Inflammatory macrophage (primary cell): ENCODE measurements around the gene MTURN.
"Not testable (repeated sequence)": the region's sequence is repeated elsewhere in the genome, so short reads cannot be mapped to it uniquely, and the experiment has no call there.

Experiments used
- DNase-seq, 2 donors: peaks; one replicate each; pipeline ENCODE4 v3.0.0-alpha.2; 2020 to 2022

MTURN gene

DNA sequence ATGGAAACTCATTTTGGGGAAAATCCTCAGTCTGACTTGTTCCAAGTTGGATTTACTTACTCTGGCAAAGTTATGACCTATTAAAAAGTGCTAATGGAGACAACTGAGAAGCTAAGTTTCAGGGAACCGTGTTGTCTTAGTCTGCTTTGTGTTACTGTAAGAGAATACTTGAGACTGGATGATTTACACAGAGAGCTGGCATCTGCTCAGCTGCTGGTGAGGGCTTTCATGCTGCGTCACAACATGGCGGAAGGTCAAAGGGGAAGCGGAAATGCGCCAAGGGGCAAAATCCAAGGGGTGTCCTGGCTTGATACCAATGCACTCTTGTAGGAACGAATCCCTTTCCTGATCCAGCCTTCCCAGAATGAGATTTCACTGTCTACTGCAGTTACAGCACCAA lies 46.4 kb downstream of the MTURN start:
- DNase-seq: no peak

DNA sequence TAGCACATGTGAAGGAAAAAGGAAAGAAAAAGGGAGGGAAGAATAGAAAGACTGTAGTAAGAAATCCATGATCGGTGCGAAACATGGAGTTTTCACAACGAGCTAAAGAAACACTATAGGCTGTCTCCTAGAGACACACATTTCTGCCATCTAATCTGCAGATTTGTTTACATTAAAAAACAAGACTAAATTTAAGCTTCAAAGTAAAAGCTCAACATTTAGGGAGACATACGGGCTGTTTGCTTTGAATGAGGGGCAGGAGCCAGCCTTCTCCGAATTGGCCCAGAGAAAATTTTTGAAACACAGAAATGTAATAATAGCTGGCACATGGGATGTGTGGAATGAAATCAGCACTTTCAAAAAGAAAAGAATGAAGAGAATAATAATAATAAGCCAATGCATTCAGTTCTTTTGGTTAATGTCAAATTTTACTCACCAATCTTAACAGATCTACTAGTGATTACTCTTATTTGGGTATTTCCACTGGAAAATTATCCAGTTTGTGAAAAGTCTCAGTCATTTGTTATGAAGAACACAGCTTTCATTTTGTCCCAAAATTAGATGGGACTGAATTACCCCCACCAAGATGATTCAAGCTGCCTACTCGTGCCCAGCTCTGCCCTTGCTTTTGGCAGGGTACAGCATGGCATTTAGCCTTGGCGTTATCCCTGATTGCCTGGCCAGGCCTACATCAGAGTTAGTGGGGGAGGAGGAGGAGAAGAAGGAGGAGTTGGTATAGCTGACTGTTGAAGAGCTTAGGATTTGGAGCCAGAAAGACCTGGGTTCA lies 47.1 kb downstream of the MTURN start:
- no peak for DNase-seq

DNA sequence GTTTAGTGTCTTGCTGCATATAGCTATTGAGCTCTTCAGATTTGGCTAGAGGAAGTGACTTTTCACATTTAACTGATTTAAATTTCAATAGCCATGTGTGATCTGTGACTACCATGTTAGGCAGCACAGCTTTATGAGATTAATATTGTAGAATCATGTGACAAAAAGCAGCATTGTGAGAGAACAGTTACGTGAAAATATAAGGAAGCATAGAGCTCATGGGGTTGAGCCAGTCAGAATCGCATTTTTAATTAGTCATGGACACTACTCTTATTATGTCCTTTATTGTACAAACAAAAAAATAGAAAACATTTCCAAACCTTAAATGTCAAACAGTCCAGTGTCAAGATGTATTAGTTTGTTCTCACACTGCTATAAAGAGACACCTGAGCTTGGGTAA lies 48.0 kb downstream of the MTURN start:
- peak in 1 of 2 donors; percentile 27 for DNase-seq

DNA sequence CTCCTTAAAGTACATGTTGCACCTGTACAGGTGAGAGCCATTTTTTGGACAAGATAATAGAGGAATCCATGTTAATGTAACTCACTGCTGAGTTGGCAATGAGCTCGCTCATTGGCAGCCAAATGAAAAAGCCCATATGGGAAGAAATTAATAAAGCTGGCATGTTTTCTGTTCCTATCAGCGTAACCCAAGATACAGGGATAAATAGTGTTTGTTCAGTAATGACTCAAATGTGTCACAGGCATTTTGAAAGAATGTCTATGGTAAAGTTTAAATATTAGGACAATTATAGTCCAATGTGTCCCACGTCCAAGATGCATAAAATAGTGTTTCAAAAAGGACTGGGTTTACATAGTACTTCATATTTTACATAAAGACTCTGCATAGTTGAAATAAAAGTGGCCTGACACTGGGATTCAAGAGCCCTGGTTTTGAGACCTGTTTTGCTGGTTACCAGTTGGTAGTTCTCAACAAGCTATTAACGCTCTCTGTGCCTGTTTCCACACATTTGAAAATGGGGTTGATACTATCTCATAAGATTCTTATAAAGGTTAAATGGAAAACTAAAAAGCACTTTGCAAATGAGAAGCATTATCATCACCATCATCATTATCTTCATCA lies 49.1 kb downstream of the MTURN start:
- DNase-seq: no peak

DNA sequence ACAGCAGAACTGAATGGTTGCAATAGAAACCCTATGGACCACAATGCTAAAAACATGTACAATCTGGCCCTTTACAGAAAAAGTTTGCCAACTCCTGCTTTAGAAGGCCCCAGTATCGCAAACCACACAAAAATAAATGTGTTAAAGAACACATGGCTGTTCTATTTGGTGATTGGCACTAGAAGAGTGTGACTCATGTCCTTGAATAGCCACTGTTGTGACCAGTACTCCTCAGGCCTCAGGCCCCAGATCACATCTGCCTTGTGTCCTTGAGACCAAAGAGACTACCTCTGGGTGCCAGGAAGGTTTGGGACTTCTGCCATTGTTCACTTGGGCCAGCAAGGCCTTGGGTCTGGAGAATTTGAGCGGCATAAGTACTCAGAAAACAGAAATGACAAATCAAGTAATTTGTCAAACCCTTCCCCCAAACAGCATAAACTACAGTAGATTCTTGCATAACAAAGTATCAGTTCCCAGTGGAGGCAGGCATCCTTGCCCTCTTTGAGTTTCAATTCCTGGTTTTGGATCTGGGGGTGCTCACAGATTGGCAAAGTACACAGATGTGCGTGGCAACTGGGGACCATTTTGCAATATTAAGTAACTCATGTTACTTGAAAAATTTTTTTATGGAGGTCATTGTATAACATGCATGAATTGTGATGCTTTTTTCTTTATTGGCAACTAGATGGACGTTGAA lies 50.2 kb downstream of the MTURN start:
- DNase-seq: peak; percentile 95

DNA sequence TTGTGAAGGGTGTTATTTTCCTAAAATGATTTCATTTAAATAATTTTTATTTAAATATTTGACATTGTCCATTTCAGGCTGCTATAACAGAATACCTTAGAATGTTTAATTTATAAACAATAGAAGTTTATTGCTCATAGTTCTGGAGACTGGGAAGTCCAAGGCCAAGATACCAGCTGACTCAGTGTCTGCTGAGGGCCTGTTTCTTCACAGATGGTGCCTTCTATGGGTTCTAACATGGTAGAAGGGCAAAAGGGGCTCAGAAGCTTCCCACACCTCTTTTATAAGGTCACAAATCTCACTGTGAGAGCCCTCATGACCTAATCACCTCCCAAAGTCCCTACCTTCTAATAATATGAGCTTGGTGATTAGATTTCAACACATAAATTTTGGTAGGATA lies 50.7 kb downstream of the MTURN start:
- DNase-seq: peak in 1 of 2 donors; percentile 65

DNA sequence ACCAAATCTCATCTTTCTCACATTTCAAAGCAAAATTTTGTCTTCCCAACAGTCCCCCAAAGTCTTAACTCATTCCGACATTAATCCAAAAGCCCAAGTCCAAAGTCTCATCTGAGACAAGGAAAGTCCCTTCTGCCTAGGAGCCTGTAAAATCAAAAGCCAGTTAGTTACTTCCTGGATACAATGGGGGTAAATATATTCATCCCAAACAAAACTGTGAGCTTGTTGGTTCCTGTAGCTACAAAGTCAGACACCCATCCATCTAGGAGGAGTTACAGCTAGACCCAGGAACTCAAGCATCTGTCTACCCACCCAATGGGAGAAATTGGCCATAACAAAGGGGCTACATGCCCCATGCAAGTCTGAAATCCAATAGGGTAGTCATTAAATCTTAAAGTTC lies 51.9 kb downstream of the MTURN start:
- no peak for DNase-seq

DNA sequence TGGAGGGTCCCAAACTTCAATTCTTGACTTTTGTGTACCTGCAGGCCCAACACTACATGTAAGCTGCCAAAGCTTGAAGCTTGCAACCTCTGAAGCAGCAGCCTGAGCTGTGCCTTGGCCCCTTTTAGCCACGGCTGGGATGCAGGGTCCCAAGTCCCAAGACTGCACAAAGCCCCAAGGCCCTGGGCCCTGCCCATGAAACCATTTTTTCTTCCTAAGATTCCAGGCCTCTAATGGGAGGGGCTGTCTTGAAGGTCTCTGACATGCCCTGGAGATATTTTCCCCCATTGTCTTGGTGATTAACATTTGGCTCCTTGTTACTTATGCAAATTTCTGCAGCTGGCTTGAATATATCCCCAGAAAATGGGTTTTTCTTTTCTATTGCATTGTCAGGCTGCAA lies 52.7 kb downstream of the MTURN start:
- no peak for DNase-seq

DNA sequence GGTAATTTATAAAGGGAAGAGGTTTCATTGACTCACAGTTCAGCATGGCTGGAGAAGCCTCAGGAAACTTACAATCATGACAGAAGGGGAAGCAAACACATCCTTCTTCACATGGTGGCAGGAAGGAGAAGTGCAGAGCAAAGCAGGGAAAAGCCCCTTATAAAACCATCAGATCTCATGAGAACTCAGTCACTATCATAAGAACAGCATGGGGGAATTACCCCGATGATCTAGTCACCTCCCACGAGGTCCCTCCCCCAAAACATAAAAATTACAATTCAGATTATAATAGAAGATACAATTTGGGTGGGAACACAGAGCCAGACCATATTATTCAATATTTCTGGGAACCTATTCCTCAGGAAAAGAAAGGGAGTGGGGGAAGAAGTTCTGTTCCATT lies 53.6 kb downstream of the MTURN start:
- not testable (repeated sequence) for DNase-seq

DNA sequence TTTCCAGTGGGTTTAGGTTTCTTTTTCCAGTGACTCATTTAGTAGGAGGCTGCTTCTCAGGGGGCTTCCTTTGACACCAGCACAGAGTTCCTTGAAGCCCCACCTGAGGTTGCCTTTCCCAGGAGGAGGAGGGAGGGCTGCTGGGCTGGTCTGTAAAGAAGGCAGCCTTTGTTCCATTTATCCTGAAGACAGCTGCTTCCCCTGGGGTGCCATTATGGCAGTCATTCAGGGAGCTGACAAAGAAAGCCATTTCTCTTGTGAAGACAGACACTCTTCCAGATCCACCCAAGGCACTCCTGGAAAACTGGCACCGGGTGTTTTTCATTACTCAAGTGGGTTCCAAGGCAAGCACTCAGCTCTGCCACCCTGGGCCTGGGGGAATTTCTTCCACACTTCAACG lies 54.0 kb downstream of the MTURN start:
- DNase-seq: no peak

DNA sequence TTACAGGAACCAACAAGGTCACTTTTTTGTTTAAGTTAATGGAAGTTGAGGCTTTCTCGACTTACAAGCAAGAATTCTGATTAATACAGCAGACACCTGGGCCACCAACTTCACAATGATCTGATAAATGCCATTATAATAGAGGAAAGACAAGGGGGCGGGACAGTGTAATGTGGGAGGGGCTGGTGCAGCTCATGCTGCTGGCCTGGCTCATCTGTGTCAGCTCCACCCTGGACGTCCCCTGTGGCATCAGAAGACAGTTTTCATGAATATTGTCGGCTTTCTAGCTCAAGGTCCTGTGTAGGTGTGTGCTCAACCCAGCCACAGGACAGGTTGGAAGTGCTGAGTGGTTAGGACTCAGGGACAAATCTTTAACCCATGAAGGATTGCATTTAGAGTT lies 57.0 kb downstream of the MTURN start:
- DNase-seq: no peak

DNA sequence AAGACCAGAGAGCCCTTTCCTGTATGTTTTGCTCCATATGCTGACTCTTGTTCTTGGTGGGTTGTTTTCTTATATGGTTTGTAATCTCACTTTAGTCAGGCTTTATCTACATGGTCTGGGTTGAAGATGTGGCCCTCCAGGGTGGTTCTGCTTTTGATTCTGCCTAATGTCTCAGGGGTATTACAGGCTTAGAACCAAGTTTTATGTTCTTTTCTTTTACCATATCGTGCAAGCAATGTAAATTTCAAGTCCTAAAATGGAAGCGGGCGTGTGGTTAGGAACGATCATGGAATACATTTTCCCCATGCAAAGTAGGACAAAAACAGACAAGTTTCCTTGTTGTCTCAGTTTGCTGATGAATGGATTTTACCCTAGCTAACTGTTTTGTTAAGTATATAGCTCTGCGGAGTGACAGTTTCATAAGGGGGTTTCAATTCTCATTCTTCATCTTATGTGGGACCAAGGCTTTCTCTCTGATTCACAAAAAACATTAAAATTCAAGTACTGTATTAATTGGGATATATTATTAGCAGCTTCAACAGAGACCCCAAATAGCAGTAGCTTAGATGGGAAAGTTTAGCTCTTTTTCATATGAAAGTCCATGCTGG lies 58.7 kb downstream of the MTURN start:
- no peak for DNase-seq

DNA sequence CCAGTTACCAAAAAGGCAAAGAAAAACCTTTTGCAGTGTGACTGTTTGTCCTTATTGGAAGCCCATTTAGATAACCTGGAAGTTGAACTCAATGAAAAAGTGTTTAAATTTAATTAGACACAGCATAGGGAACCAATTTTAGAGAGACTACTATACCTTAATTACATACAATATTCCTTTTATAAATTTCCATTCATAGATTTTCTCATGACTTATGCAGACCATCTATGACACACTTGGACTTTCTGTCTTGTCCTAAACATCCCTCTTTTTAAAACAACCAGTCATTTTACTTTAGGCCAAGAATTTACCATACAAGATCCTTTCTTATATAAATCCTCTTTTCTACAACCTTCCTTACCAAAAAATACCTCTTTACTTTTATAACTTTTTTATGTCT lies 61.6 kb downstream of the MTURN start:
- no peak for DNase-seq

DNA sequence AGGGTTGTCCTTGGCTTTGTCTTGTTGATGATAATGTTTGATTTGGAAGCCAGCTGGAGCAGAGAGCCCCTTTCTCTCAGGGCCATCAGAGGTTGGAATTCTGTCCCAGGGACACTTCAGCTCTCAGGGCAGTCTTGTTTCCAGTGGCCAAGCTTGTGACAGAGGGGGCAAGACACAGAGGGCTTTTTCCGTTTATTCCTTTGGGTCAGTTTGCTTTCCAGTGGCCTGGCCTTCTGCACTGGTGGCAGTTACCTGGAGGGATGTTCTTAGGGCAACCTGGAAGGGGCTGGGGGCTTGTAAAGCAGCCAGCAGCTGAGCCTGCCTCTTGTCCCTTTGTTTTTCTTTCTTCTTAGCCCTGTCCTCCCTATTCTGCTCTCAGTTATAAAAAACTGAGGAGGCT lies 62.7 kb downstream of the MTURN start:
- DNase-seq: no peak

DNA sequence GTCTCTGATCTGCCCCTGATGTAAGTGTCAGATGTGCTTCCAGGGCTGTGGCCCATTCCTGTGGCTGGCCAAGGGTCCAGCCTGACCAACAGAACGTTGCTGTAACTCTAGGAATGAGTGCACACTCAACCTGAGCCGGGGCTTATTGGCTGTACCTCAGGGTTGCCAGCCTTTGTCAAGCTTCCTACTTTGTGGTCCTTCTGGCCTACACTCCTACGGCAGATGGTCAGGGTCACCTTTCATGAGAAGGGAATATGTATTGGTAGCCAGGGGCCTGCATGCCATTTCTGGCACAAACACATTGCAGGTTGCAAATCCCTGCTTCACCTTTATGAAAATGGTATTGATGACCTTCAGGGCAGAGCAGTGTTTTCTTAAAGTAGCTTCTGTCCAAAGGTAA lies 64.5 kb downstream of the MTURN start:
- no peak for DNase-seq

DNA sequence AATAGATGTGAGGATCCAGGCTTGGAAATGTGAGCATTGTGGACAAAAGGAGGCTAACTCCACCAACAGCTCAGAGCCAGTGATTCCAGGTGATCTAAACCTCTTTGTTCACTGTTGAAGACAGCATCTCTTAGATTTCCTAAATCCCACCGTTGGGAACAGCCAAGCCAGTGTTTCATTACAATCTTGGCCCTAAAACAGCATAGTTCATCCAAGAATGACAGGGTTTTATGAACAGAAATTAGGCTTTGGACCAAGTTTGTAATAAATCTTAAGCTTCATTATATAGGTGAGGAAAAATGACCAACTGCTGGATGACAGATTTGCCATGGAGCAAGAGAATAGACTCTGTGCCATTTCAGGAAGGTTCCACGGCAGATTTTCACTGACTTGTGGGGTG lies 65.8 kb downstream of the MTURN start:
- no peak for DNase-seq

DNA sequence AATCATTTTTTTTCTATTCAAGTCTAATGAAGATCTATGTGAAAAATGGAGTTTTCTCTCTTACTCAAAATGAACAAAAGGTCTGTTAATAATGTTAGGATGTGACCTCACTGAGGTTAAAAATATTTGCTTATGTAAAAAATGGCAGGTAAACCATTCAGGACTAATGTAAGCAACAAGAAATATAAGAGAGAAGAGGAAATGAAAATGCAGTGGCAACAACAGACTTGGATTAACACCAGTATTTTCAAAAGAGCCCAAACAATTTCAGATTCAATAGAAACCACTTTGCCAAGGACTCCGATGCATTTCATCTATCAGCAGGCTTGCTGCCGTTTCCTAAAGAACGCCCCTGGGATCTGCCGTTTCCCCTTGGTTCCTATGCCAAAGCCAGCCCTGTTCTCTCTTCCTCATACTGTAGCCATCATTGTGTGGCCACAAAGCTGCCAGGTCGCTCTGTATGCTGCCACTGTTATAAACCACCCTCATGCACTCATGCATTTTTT lies 66.4 kb downstream of the MTURN start:
- DNase-seq: no peak

DNA sequence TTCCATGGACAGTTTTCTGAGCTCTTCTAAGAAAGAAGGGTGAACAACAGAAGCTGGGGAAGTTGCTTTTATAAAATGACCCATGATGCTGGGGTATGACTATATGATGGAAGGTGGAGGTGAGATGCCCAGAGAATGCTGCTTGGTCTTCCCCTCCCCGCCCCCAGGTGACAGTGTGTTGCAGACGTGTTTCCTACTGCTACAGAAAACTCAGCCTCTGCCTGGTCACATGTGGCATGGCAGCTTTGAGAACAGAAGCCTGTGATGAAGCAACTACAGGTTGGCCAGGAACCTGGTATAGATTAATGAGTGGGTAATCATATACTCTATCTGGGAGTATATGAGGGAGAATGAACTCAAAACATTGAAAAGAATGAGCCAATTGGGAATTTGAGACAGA lies 67.1 kb downstream of the MTURN start:
- DNase-seq: no peak

DNA sequence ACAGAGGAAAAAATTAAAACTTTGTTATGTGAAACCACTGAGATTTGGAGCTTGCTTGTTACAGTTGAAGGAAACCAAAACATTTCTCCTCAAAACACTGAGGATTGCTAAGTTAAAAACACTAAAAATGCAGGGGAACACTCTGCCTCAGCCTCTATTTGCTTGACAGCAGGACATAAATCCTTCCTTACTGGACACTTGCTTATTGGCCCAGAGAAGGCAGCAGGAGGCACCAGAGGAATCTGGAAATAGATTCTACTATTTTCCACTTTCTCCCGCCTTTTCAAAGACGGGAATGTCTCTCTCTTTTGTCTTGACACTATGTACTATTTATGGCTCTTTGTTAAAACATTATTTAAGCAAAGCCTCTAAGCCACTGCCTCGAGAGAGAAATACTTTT lies 67.9 kb downstream of the MTURN start:
- no peak for DNase-seq

DNA sequence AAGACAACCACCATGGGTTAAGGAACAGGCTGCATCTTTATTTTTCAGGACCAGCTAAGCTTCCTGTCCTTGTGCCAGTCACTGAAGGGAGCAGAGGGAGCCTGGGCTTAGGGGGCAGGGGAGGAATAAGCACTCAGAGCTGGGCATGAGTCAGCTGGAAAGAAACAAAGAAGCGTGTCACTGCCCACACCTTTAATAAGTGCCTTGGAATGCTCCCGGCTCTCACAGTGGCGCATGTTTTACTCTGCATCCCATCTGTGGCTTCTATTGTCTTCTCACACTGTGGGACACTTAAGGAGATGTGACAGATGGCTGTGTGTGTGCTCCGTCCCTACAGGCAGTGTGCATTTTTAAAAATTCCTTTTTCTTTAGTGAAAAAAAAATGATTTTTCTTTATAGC lies 71.7 kb downstream of the MTURN start:
- DNase-seq: no peak

DNA sequence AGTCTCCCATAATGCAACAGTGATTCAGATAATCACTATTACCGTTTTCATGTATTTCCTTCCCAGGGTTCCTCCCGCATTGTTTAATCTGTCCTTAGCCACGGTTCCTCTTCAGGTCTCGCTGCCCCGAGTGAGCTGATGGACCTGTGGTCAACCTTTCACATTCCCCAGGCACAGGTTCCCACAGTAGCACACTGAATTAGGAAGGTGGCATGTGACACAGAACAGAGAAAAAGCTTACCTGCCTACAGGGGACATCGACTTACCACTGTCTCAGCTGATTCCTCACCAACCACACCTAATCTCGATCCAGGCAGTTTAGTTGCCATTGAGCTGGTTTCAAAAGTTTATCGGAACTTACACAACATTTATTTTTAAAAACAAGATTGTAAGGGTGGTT lies 72.2 kb downstream of the MTURN start:
- no peak for DNase-seq

DNA sequence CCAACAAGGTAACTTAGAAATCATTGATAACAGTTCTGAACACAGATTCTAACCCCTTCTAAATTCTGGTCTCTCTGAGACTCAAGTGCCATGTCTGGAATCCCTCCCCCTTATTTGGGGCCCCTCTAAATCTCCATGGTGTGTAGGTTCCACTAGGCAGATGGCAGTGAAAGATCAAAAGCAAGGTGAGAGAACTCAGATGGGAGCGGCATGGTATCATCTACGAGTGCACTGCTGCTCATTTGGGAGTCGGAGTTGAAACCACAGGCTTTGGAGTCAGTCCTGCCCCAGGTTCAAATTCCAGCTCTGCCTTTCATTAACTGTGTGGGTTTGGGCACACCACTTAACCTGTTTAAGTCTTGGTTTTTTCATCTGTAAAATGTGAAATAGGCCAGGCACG lies 72.6 kb downstream of the MTURN start:
- DNase-seq: no peak

DNA sequence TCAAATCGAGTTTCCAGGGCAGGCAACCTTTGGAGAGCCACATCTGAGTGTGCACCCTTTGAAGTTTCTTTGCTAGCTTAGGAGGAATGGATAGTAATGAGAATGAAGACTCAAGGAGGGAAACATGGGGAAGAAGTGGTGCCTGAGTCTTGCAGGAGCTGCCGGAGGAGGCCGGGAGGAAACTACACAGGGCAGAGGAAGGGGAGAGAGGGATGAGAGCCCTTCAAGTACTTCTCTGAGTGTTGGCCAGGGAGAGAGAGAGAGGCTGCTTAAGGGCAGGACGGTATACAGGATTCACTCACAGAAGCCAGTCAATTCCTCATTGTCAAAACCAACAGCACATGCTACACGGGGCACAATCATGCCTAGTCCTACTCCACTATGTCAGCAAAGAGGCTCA lies 75.2 kb downstream of the MTURN start:
- no peak for DNase-seq
